Endothelial cell of hepatic sinusoid (primary cell): ENCODE results near the gene KCTD15.

Experiments used
- in situ Hi-C: cut with HindIII; loops from 2 replicates; pipeline ENCODE4 v1.10.0; 2017; ENCODE audit warnings: low sequenced_read_pairs

Gene KCTD15

GRCh38 chr19:33796164-33796875 lies at the start of gene KCTD15:
TSS of gene KCTD15 (plus strand) at chr19:33796870. CDS start at chr19:33800455, 3,585 bp downstream.
- in situ Hi-C loops = loop anchor here (5.0 to 10.0 kb wide), 2 partner anchors 68 to 106 kb away; no protein-coding TSS in a partner anchor

DNA sequence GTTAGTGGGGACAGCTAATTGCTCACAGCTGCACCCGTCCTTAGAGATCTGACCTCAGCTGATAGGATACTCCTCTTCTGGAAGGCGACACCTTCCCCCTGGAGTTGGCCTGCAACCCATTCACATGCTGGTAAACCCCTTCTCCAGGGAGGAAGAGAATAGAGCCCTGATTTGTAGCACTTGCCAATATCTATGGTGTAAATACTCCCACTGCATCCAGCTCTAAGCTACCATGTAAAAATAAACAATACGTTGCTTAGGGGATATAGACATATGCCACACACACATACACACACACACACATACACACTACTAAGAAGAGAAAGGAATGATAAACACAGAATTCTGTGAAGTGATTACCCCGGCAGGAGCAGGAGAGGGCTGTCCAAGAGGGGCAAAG lies 49.4 kb upstream of the KCTD15 start:
- in situ Hi-C loops = no loop called here

DNA sequence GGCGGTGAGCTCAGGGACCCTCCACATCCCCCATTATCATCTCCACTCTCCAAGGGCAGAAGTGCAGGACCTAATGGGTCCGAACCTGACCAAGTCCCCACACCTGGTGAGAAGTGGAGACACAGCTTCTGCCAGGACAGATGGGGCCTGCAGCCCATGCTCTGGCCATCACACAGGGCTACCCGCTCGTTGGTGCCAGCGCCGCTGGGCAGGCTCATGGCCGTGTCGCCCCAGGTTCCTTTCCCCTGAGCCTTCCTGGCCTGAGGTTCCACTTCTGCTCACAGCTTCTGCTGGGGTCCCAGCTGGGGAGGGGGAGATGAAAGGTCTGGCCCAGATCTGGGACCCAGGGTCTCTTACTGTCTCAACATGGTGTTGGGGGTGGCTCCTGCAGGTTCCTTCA lies 48.4 kb upstream of the KCTD15 start:
- in situ Hi-C loops = no loop called here

- in situ Hi-C loops = no loop called here
These were observed 47.7 kb upstream of the KCTD15 start for GRCh38 chr19:33749016-33749415.

DNA sequence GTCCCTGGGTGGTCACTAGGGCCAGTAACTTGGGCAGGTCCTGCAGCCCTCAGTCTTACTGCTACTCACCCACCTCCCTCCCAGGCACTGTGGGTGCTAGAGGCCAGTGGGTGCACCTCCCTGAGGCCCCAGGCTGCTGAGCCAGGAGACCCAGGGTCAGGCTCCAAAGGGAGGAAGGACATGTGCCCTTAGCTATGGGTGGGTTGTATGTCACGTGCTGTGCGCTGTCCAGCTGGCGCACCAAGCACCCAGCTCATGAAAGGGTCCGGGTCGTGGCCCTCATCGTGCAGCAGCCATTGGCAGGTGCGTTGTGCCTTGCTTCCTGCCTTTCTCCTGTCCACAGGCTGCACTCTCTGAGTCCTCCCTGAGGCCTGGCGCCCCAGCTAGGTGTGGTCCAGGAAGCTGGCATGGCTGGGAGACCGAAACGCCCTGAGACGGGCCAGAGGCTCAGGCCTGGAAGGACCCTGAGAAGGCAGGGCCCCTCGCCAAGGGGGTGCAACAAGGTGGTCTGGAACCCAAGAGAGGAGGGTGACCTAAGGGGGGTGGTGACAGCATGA lies 47.0 kb upstream of the KCTD15 start:
- in situ Hi-C loops = no loop called here

GRCh38 chr19:33750587-33751435 lies 45.9 kb upstream of the KCTD15 start:
- in situ Hi-C loops = no loop called here

DNA sequence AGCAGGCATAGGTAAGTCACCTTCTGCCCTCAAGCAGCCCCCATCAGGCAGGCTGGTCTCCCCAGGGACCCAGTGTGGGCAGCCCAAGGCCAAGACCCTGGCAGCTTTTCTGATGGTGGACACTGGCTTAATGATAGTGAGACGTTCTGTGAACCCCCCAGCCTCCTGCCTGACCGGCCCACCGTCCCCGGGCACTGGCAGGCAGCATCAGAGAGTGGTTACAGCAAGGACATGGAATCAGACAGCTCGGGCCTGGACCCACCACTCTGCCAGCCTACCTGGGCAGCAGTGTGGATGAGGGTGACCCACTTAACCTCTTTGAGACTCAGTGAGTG lies 45.3 kb upstream of the KCTD15 start:
- in situ Hi-C loops = no loop called here

- in situ Hi-C loops = no loop called here
These were observed 44.5 kb upstream of the KCTD15 start for GRCh38 chr19:33752018-33752800.

- in situ Hi-C loops = no loop called here
These were observed 43.7 kb upstream of the KCTD15 start for GRCh38 chr19:33752945-33753344.

DNA sequence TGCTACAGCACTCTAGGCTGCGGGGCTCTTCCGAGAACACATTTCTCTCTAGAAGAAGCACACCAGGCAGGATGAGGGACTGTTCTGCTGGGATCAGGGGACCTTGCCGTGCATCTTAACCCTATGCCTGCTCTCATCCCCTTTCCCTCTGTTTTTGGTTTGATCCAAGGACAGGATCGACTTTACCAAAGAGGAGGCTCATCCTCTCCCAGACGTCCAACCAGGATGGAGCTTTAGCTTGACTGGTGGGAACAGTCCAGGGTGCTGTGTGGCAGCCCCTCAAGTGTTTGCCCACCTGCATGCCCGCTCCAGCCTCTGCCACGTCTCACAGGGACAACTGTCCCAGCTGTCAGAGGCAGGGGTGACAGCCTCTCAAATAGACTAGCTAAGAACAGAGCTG lies 42.3 kb upstream of the KCTD15 start:
- in situ Hi-C loops = no loop called here

GRCh38 chr19:33755099-33756035 lies 41.3 kb upstream of the KCTD15 start:
- in situ Hi-C loops = no loop called here

GRCh38 chr19:33756177-33756576 lies 40.5 kb upstream of the KCTD15 start:
- in situ Hi-C loops = no loop called here

DNA sequence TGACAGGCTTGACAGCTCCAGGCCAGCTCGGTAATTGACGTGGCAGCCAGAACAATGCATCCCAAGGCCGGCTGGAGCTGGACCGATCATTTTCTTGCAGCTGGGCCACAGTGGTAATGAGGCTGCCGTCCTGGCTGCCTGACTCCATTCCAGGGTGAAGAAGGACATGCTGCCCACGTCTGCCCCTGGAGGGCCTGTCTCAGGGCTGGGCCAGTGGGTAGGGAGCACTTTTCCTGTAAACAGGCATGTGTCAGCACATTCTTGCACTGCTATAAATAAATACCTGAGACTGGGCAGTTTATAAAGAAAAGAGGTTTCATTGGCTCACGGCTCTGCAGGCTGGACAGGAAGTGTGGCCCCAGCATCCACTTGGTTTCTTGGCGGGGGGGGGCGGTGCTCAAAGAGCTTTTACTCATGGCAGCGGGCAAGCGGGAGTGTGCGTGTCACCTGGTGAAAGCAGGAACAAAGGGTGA lies 38.1 kb upstream of the KCTD15 start:
- in situ Hi-C loops = no loop called here

DNA sequence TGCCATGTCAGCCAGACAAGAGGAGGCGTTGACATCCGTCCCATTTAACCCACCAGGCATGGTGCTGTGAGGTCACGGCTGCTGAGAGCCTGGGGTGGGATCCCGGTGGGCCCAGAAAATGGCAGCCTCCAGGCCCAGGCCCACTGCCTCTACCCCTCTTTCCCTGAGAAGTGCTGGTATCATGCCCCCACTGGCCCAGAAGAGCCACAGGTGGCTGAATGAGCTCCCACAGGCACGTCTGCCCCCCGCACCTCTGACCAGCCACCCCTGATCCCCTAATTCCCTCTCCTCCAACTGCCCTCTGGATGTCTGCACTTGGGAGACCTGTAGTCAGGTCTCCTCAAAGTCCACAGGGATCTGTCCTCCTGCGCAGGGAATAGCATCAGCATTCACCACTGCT lies 37.3 kb upstream of the KCTD15 start:
- in situ Hi-C loops = no loop called here

DNA sequence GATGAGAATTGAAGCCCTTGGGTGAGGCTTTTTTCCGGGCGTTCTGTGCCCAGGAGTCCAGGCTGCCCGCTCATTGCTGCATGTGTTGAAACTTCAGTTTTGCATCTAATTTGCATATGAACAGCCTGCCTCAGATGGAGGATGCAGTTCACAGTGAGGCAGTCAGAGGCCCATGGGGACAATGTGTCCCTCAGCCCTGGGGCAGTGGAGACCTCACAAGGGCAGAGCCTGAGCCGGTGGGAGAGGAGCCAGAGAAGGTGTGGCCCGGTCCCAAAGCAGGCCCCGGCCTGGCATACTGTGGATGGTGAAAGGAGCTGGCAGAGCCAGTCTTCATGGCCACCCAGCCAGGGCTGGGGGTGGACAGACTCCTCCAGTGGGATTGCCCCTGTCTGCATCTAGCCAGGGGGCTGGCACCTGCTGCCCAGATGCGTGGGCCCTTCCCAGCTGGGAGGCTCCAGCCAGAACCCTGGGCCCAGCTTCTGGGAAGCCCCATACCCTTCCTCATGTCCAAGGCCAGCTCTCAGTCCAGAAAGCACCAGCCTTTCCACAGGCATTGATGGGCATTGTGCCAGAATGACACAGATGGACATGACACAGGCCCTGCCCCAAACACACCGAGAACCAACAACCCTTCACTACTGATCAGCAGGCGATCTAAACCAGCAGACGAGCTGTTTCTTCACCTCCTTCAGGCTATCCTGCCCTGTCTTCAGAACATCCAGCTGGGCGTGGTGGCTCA lies 32.9 kb upstream of the KCTD15 start:
- in situ Hi-C loops = loop anchor here (10.0 kb wide), 3 partner anchors 231 to 519 kb away; no protein-coding TSS in a partner anchor

GRCh38 chr19:33766623-33767022 lies 30.0 kb upstream of the KCTD15 start:
- in situ Hi-C loops = loop anchor here (5.0 to 10.0 kb wide), 5 partner anchors 228 to 522 kb away; no protein-coding TSS in a partner anchor

DNA sequence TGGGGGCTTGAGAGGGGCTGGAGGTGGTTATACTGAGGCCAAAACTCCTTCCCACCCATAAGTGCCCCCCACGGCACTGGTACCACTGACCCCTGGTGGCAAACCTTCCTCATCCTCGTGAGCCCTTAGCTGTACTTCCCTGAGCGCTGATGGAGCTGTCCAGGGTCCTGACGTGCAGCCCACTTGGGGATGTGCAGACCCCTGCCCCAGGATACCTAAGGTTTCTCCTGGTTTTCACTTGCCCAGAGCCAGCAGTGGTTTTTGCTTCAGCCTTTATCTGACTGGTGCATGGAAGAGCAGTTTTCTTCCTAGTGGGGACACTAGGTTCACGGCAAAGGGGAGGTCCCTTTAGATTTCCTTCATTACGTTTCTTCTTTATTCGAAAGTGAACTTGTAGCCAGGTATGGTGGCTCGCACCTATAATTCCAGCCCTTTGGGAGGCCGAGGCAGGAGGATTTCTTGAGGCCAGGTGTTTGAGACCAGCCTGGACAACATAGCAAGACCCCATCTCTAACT lies 28.7 kb upstream of the KCTD15 start:
- in situ Hi-C loops = loop anchor here (5.0 to 10.0 kb wide), 5 partner anchors 227 to 523 kb away; no protein-coding TSS in a partner anchor

- in situ Hi-C loops = loop anchor here (5.0 to 10.0 kb wide), 5 partner anchors 226 to 524 kb away; no protein-coding TSS in a partner anchor
These were observed 27.5 kb upstream of the KCTD15 start for GRCh38 chr19:33769208-33769607.

DNA sequence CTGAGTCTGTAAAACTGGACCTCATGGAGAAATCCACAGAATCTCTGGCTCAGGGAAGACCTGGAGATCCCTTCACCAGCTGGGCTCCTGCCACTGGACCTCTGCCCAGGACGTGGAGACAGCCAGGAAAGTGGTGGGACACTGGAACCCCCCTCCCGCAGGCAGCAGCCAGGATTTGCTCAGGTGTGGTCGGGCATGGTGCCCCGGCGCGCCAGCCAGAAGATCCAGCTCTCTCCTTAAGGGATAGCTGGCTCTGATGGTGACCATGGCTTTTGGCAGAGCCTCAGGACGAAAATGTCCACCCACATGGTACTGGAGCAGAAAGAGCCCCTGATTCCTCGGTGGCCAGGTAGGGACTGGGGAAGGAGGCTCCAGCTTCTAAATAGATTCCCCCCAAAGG lies 26.6 kb upstream of the KCTD15 start:
- in situ Hi-C loops = no loop called here
